ENCODE data around the gene SINHCAF.

SINHCAF gene

GRCh38 chr12:31311634-31312258 is 14.2 kb downstream of the SINHCAF start:
- TF ChIP-seq CTCF (IDR thresholded peaks at IDR 0.05) = no peak
- Histone ChIP-seq H3K9me3 (no peaks in the 10 kb centered on the region), H3K4me3 (no peak overlapping the region), H3K36me3 (no peaks in the 10 kb centered on the region), H3K27ac (no peak overlapping the region), H3K4me1 (no peaks in the 10 kb centered on the region), H3K27me3 (no peaks in the 10 kb centered on the region)
- no peak for DNase-seq
- intact Hi-C loops (cut with DNase I; ENCODE audit: low total_unique reads) = no loop called here

GRCh38 chr12:31310488-31310887 is 15.5 kb downstream of the SINHCAF start:
- Histone ChIP-seq H3K36me3 (no peaks in the 10 kb centered on the region), H3K27me3 (no peaks in the 10 kb centered on the region), H3K27ac (no peak overlapping the region), H3K9me3 (no peaks in the 10 kb centered on the region), H3K4me1 (no peaks in the 10 kb centered on the region), H3K4me3 (no peak overlapping the region)
- no peak for DNase-seq
- TF ChIP-seq CTCF (IDR thresholded peaks at IDR 0.05) = no peak
- intact Hi-C loops (cut with DNase I; ENCODE audit: low total_unique reads) = no loop called here

GRCh38 chr12:31309279-31309678 is 16.7 kb downstream of the SINHCAF start:
- Histone ChIP-seq H3K36me3 (no peaks in the 10 kb centered on the region), H3K27ac (no peak overlapping the region), H3K4me1 (no peaks in the 10 kb centered on the region), H3K9me3 (no peaks in the 10 kb centered on the region), H3K4me3 (no peak overlapping the region), H3K27me3 (no peaks in the 10 kb centered on the region)
- TF ChIP-seq CTCF (IDR thresholded peaks at IDR 0.05) = no peak
- intact Hi-C loops (cut with DNase I; ENCODE audit: low total_unique reads) = no loop called here
- DNase-seq = no peak

- H3K27me3 ChIP-seq = no peaks in the 10 kb centered on the region
- H3K9me3 ChIP-seq = no peaks in the 10 kb centered on the region
- H3K4me3 ChIP-seq = no peak overlapping the region
- intact Hi-C loops (cut with DNase I; ENCODE audit: low total_unique reads) = no loop called here
- peaks cover 0 to 9% (median 6%) of the 10 kb centered on the region in 3 donors for H3K36me3 ChIP-seq
- no peak for DNase-seq
- no peak overlapping the region for H3K27ac ChIP-seq
- TF ChIP-seq CTCF (IDR thresholded peaks at IDR 0.05) = no peak
- H3K4me1 ChIP-seq = no peaks in the 10 kb centered on the region
Measured at GRCh38 chr12:31308116-31308515, 17.8 kb downstream of the SINHCAF start.

GRCh38 chr12:31306866-31307265 is 19.1 kb downstream of the SINHCAF start:
- no peak for TF ChIP-seq CTCF (IDR thresholded peaks at IDR 0.05)
- intact Hi-C loops (cut with DNase I; ENCODE audit: low total_unique reads) = no loop called here
- Histone ChIP-seq H3K27me3 (no peaks in the 10 kb centered on the region), H3K4me3 (no peak overlapping the region), H3K36me3 (peaks cover 0 to 11% (median 8%) of the 10 kb centered on the region in 3 donors), H3K4me1 (no peaks in the 10 kb centered on the region), H3K9me3 (no peaks in the 10 kb centered on the region), H3K27ac (no peak overlapping the region)
- no peak for DNase-seq

GRCh38 chr12:31303466-31303865 is 22.5 kb downstream of the SINHCAF start:
- intact Hi-C loops (cut with DNase I; ENCODE audit: low total_unique reads) = no loop called here
- Histone ChIP-seq H3K27ac (no peak overlapping the region), H3K4me3 (no peak overlapping the region), H3K4me1 (no peaks in the 10 kb centered on the region), H3K36me3 (peaks cover 0 to 11% (median 8%) of the 10 kb centered on the region in 3 donors), H3K27me3 (no peaks in the 10 kb centered on the region), H3K9me3 (no peaks in the 10 kb centered on the region)
- TF ChIP-seq CTCF (IDR thresholded peaks at IDR 0.05) = no peak
- no peak for DNase-seq

Data from tibial artery (tissue), 4 donors.